A673 (cell line): ENCODE data around the gene ELAPOR1. TPM values are rescaled to one million over a fixed set of nuclear protein-coding genes. Genes with fewer than 3 reads are reported as not detected.

Source experiments
- BruUV-seq: library from RNA; stranded (reverse); fragments of 400-500 nt; replicated peaks from 2 replicates; lab custom pipeline; 2021; lab: Mats Ljungman, UMichigan
- CTCF ChIA-PET: fragments of 300-600 bp; sonication (Branson Sonifier 250); formaldehyde crosslinking; loops from one replicate; lab custom pipeline; 2022; ENCODE audit warnings: antibody characterized with exemption; lab: Charles Lee
- POLR2A ChIA-PET: fragments of 300-600 bp; sonication (Branson Sonifier 250); formaldehyde crosslinking; loops from one replicate; lab custom pipeline; 2022; ENCODE audit warnings: antibody characterized with exemption; ENCODE audit not compliant: low non-redundant PET; lab: Charles Lee
- DNase-seq: peaks from one replicate; pipeline ENCODE4 v3.0.0-alpha.2; 2015; ENCODE audit warnings: low spot score
- H3K27ac ChIP-seq: fragments of 200-600 bp; sonication (generic); 2 replicates; pipeline ENCODE4 v1.5.1; 2016; ENCODE audit warnings: mixed run types, low read depth, mild to moderate bottlenecking, mixed read lengths, antibody characterized with exemption, low read length; ENCODE audit not compliant: poor library complexity, severe bottlenecking
- H3K27me3 ChIP-seq: fragments of 200-600 bp; sonication (generic); replicated peaks from 2 replicates; pipeline ENCODE4 v1.6.1; 2017; ENCODE audit warnings: mixed run types, low read depth, mild to moderate bottlenecking, mixed read lengths, antibody characterized with exemption, low read length; ENCODE audit not compliant: insufficient read depth, poor library complexity
- H3K36me3 ChIP-seq: fragments of 200-600 bp; sonication (generic); 2 replicates; pipeline ENCODE4 v1.6.1; 2016; ENCODE audit warnings: mixed run types, mild to moderate bottlenecking, mixed read lengths, antibody characterized with exemption, low read length; ENCODE audit not compliant: insufficient read depth, poor library complexity, severe bottlenecking
- H3K4me1 ChIP-seq: fragments of 200-600 bp; sonication (generic); 2 replicates; pipeline ENCODE4 v1.6.1; 2017; ENCODE audit warnings: mixed run types, mild to moderate bottlenecking, mixed read lengths, antibody characterized with exemption, low read length; ENCODE audit not compliant: insufficient read depth, poor library complexity, severe bottlenecking
- H3K4me3 ChIP-seq: fragments of 200-600 bp; sonication (generic); 2 replicates; pipeline ENCODE4 v1.5.1; 2016; ENCODE audit warnings: low read depth, mixed run types, mild to moderate bottlenecking, mixed read lengths, low read length; ENCODE audit not compliant: poor library complexity, severe bottlenecking
- H3K9me3 ChIP-seq: fragments of 200-600 bp; sonication (generic); 2 replicates; pipeline ENCODE4 v1.6.1; 2016; ENCODE audit warnings: mixed run types, low read depth, mild to moderate bottlenecking, mixed read lengths, antibody characterized with exemption, low read length; ENCODE audit not compliant: poor library complexity, severe bottlenecking
- EZH2 ChIP-seq: fragments of 200-600 bp; sonication (generic); IDR thresholded peaks from 2 replicates; pipeline ENCODE4 v1.6.1; 2017; ENCODE audit warnings: borderline replicate concordance, low read depth, mild to moderate bottlenecking, mixed read lengths, antibody characterized with exemption, low read length; ENCODE audit not compliant: poor library complexity, severe bottlenecking
- intact Hi-C: fragments of 100-400 bp; cut with micrococcal nuclease; formaldehyde crosslinking; loops from one replicate; pipeline ENCODE4 v1.10.0; 2022; ENCODE audit not compliant: unreplicated experiment
- total RNA-seq: library from RNA; stranded (reverse); gene quantifications from 2 replicates; pipeline ENCODE4 v1.2.3, GENCODE V29; 2021
- TF ChIP-seq, protein P1 (sequence below): fragments of 300-800, 200-600 bp; sonication (generic); conservative IDR thresholded peaks from 2 replicates; pipeline ENCODE4 v1.5.1; 2017; ENCODE audit warnings: low read depth, mild to moderate bottlenecking, antibody characterized with exemption, low read length, moderate library complexity, mixed read lengths

Gene ELAPOR1
- total RNA-seq, 1 experiment from 2014 or later, result 0.24 TPM

DNA sequence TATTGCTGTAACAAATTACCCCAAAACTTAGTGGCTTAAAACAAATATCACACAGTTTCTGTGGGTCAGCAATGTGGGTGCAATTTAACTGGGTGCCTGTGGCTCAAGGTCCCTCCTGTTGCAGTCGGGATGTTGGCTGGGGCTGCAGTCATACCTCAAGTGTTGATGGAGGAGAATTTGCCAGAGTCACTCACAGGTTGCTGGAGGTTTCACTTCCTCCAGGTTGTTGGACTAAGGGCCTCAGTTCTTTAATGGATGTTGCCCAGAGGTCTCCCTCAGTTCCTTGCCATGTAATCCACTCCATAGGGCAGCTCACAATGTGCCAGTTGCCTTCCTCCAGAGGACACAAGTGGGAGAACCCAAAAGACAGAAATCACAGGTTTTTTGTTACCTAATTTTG lies 35.6 kb upstream of the ELAPOR1 start:
- no TSS peak for BruUV-seq
- TF ChIP-seq EZH2, result no peak
- TF ChIP-seq, protein P1, sequence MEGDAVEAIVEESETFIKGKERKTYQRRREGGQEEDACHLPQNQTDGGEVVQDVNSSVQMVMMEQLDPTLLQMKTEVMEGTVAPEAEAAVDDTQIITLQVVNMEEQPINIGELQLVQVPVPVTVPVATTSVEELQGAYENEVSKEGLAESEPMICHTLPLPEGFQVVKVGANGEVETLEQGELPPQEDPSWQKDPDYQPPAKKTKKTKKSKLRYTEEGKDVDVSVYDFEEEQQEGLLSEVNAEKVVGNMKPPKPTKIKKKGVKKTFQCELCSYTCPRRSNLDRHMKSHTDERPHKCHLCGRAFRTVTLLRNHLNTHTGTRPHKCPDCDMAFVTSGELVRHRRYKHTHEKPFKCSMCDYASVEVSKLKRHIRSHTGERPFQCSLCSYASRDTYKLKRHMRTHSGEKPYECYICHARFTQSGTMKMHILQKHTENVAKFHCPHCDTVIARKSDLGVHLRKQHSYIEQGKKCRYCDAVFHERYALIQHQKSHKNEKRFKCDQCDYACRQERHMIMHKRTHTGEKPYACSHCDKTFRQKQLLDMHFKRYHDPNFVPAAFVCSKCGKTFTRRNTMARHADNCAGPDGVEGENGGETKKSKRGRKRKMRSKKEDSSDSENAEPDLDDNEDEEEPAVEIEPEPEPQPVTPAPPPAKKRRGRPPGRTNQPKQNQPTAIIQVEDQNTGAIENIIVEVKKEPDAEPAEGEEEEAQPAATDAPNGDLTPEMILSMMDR, result no peak
- intact Hi-C loops, result no loop called here
- POLR2A ChIA-PET, result interaction anchor here (0.7 kb wide), 1 partner anchor 387 kb away, joined by 7 read pairs; no protein-coding TSS in a partner anchor
- H3K9me3 ChIP-seq, result no peaks in the 10 kb centered on the region
- no peak overlapping the region for H3K27ac ChIP-seq
- DNase-seq, result no peak
- no peaks in the 10 kb centered on the region for H3K36me3 ChIP-seq
- H3K4me3 ChIP-seq, result no peak overlapping the region
- H3K27me3 ChIP-seq, result no peaks in the 10 kb centered on the region
- H3K4me1 ChIP-seq, result peaks cover 4% of the 10 kb centered on the region
- CTCF ChIA-PET, result interaction anchor here (0.5 kb wide), 1 partner anchor 11 kb away, joined by 4 read pairs; no protein-coding TSS in a partner anchor

GRCh38 chr1:109079240-109079622 lies 34.7 kb upstream of the ELAPOR1 start:
- ChIA-PET CTCF (no interaction called here), POLR2A (no interaction called here)
- H3K27ac ChIP-seq, result no peak overlapping the region
- H3K4me3 ChIP-seq, result no peak overlapping the region
- H3K36me3 ChIP-seq, result no peaks in the 10 kb centered on the region
- H3K4me1 ChIP-seq, result peaks cover 4% of the 10 kb centered on the region
- TF ChIP-seq, protein P1, result no peak
- no peak for TF ChIP-seq EZH2
- intact Hi-C loops, result no loop called here
- no peaks in the 10 kb centered on the region for H3K9me3 ChIP-seq
- no TSS peak for BruUV-seq
- H3K27me3 ChIP-seq, result no peaks in the 10 kb centered on the region
- no peak for DNase-seq

DNA sequence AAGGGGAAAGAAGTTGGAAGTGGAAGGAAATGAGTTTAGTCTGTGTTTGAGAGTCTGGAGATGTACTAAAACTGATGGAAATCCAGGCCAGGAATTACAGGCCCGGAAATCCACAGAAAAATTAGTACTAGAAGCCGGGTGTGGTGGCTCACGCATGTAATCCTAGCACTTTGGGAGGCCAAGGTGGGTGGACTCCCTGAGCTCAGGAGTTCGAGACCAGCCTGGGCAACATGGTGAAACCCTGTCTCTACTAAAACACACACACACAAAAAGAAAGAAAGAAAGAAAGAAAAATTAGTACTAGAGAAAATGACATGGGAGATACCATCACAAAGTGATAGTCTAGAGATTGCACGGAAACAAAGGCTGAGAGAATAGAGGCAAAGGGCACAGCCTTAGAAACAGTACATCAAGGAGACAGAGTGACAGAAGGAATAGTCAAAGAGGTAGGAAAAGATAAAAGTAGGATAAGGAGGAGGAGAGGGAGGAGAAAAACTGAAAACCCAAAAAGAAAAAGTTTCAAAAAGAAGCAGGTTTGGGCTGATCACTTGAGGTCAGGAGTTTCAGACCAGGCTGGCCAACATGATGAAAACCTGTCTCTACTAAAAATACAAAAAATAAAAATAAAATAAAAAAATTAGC lies 33.4 kb upstream of the ELAPOR1 start:
- no peak for TF ChIP-seq EZH2
- TF ChIP-seq, protein P1, result no peak
- H3K36me3 ChIP-seq, result no peaks in the 10 kb centered on the region
- H3K9me3 ChIP-seq, result no peaks in the 10 kb centered on the region
- H3K27ac ChIP-seq, result no peak overlapping the region
- intact Hi-C loops, result no loop called here
- no peak for DNase-seq
- no TSS peak for BruUV-seq
- CTCF ChIA-PET, result no interaction called here
- no peaks in the 10 kb centered on the region for H3K27me3 ChIP-seq
- H3K4me3 ChIP-seq, result no peak overlapping the region
- POLR2A ChIA-PET, result no interaction called here
- H3K4me1 ChIP-seq, result no peaks in the 10 kb centered on the region
